Activated naive CD4-positive, alpha-beta T cell treated with anti-CD3 and anti-CD28 coated beads, Interleukin-2, amount 50 U/mL, for 24 hours (primary cell): ENCODE measurements around the gene ZBTB24.

ENCODE experiments used
- H3K27ac Mint-ChIP-seq: one replicate; pipeline ENCODE4 v1.8.0; 2021; ENCODE audit warnings: mild to moderate bottlenecking, mixed read lengths
- H3K27me3 Mint-ChIP-seq: one replicate; pipeline ENCODE4 v1.8.0; 2021; ENCODE audit warnings: mixed read lengths
- H3K36me3 Mint-ChIP-seq: one replicate; pipeline ENCODE4 v1.8.0; 2021; ENCODE audit warnings: mixed read lengths
- H3K4me1 Mint-ChIP-seq: one replicate; pipeline ENCODE4 v1.8.0; 2021; ENCODE audit warnings: mixed read lengths
- H3K4me3 Mint-ChIP-seq: one replicate; pipeline ENCODE4 v1.8.0; 2021; ENCODE audit warnings: mild to moderate bottlenecking, mixed read lengths
- H3K9me3 Mint-ChIP-seq: one replicate; pipeline ENCODE4 v1.8.0; 2021; ENCODE audit warnings: mixed read lengths

Gene ZBTB24

GRCh38 chr6:109508166-109508860 is 25.3 kb upstream of the ZBTB24 start:
- Mint-ChIP-seq H3K27me3 (no peaks in the 10 kb centered on the region), H3K4me1 (peaks cover 3% of the 10 kb centered on the region), H3K27ac (no peak overlapping the region), H3K4me3 (no peak overlapping the region), H3K36me3 (no peaks in the 10 kb centered on the region), H3K9me3 (no peaks in the 10 kb centered on the region)

GRCh38 chr6:109507490-109508072 is 24.6 kb upstream of the ZBTB24 start:
- Mint-ChIP-seq H3K4me1 (peaks cover 3% of the 10 kb centered on the region), H3K9me3 (no peaks in the 10 kb centered on the region), H3K36me3 (no peaks in the 10 kb centered on the region), H3K4me3 (no peak overlapping the region), H3K27ac (no peak overlapping the region), H3K27me3 (no peaks in the 10 kb centered on the region)

- H3K27me3 Mint-ChIP-seq = no peaks in the 10 kb centered on the region
- H3K36me3 Mint-ChIP-seq = no peaks in the 10 kb centered on the region
- peaks cover 3% of the 10 kb centered on the region for H3K4me1 Mint-ChIP-seq
- H3K4me3 Mint-ChIP-seq = no peak overlapping the region
- no peak overlapping the region for H3K27ac Mint-ChIP-seq
- H3K9me3 Mint-ChIP-seq = no peaks in the 10 kb centered on the region
Measured at GRCh38 chr6:109506841-109507240, 23.8 kb upstream of the ZBTB24 start.

GRCh38 chr6:109506314-109506713 is 23.3 kb upstream of the ZBTB24 start:
- Mint-ChIP-seq H3K27ac (no peak overlapping the region), H3K4me1 (peaks cover 3% of the 10 kb centered on the region), H3K27me3 (no peaks in the 10 kb centered on the region), H3K4me3 (no peak overlapping the region), H3K9me3 (no peaks in the 10 kb centered on the region), H3K36me3 (no peaks in the 10 kb centered on the region)

GRCh38 chr6:109503327-109504224 is 20.6 kb upstream of the ZBTB24 start:
- Mint-ChIP-seq H3K4me3 (no peak overlapping the region), H3K4me1 (peaks cover 3% of the 10 kb centered on the region), H3K9me3 (no peaks in the 10 kb centered on the region), H3K27ac (no peak overlapping the region), H3K27me3 (no peaks in the 10 kb centered on the region), H3K36me3 (no peaks in the 10 kb centered on the region)

- H3K4me1 Mint-ChIP-seq = peaks cover 14% of the 10 kb centered on the region
- H3K27me3 Mint-ChIP-seq = no peaks in the 10 kb centered on the region
- no peak overlapping the region for H3K4me3 Mint-ChIP-seq
- H3K36me3 Mint-ChIP-seq = no peaks in the 10 kb centered on the region
- H3K9me3 Mint-ChIP-seq = no peaks in the 10 kb centered on the region
- H3K27ac Mint-ChIP-seq = no peak overlapping the region
Measured at GRCh38 chr6:109498936-109499335, 15.9 kb upstream of the ZBTB24 start.

- H3K36me3 Mint-ChIP-seq = no peaks in the 10 kb centered on the region
- peaks cover 17% of the 10 kb centered on the region for H3K4me1 Mint-ChIP-seq
- H3K4me3 Mint-ChIP-seq = no peak overlapping the region
- H3K27ac Mint-ChIP-seq = no peak overlapping the region
- no peaks in the 10 kb centered on the region for H3K9me3 Mint-ChIP-seq
- no peaks in the 10 kb centered on the region for H3K27me3 Mint-ChIP-seq
Measured at GRCh38 chr6:109498052-109498451, 15.0 kb upstream of the ZBTB24 start.

GRCh38 chr6:109496036-109496772 is 13.2 kb upstream of the ZBTB24 start:
- H3K9me3 Mint-ChIP-seq = no peaks in the 10 kb centered on the region
- H3K4me3 Mint-ChIP-seq = no peak overlapping the region
- H3K27ac Mint-ChIP-seq = no peak overlapping the region
- peaks cover 25% of the 10 kb centered on the region for H3K4me1 Mint-ChIP-seq
- no peaks in the 10 kb centered on the region for H3K36me3 Mint-ChIP-seq
- no peaks in the 10 kb centered on the region for H3K27me3 Mint-ChIP-seq

GRCh38 chr6:109493865-109494264 is 10.8 kb upstream of the ZBTB24 start:
- Mint-ChIP-seq H3K9me3 (no peaks in the 10 kb centered on the region), H3K27me3 (no peaks in the 10 kb centered on the region), H3K36me3 (no peaks in the 10 kb centered on the region), H3K4me3 (no peak overlapping the region), H3K4me1 (peaks cover 35% of the 10 kb centered on the region), H3K27ac (peak overlapping the region; percentile 17)

GRCh38 chr6:109491207-109491938 is 8.4 kb upstream of the ZBTB24 start:
- no peaks in the 10 kb centered on the region for H3K9me3 Mint-ChIP-seq
- H3K4me1 Mint-ChIP-seq = peaks cover 25% of the 10 kb centered on the region
- H3K36me3 Mint-ChIP-seq = no peaks in the 10 kb centered on the region
- H3K27ac Mint-ChIP-seq = peak overlapping the region; percentile 5
- H3K27me3 Mint-ChIP-seq = no peaks in the 10 kb centered on the region
- H3K4me3 Mint-ChIP-seq = no peak overlapping the region

- H3K4me3 Mint-ChIP-seq = no peak overlapping the region
- H3K9me3 Mint-ChIP-seq = no peaks in the 10 kb centered on the region
- peaks cover 26% of the 10 kb centered on the region for H3K4me1 Mint-ChIP-seq
- H3K27ac Mint-ChIP-seq = no peak overlapping the region
- H3K36me3 Mint-ChIP-seq = no peaks in the 10 kb centered on the region
- no peaks in the 10 kb centered on the region for H3K27me3 Mint-ChIP-seq
Measured at GRCh38 chr6:109490713-109491112, 7.7 kb upstream of the ZBTB24 start.

GRCh38 chr6:109488001-109488400 is 5.0 kb upstream of the ZBTB24 start:
- H3K27ac Mint-ChIP-seq = no peak overlapping the region
- no peaks in the 10 kb centered on the region for H3K9me3 Mint-ChIP-seq
- H3K4me1 Mint-ChIP-seq = peaks cover 33% of the 10 kb centered on the region
- H3K36me3 Mint-ChIP-seq = no peaks in the 10 kb centered on the region
- no peaks in the 10 kb centered on the region for H3K27me3 Mint-ChIP-seq
- no peak overlapping the region for H3K4me3 Mint-ChIP-seq

- no peaks in the 10 kb centered on the region for H3K9me3 Mint-ChIP-seq
- H3K27ac Mint-ChIP-seq = peak overlapping the region; percentile 83
- peaks cover 34% of the 10 kb centered on the region for H3K4me1 Mint-ChIP-seq
- no peaks in the 10 kb centered on the region for H3K27me3 Mint-ChIP-seq
- no peak overlapping the region for H3K4me3 Mint-ChIP-seq
- peaks cover 6% of the 10 kb centered on the region for H3K36me3 Mint-ChIP-seq
Measured at GRCh38 chr6:109486068-109486467, 3.0 kb upstream of the ZBTB24 start.

- H3K36me3 Mint-ChIP-seq = peaks cover 10% of the 10 kb centered on the region
- H3K27ac Mint-ChIP-seq = peak overlapping the region; percentile 83
- H3K27me3 Mint-ChIP-seq = no peaks in the 10 kb centered on the region
- H3K9me3 Mint-ChIP-seq = no peaks in the 10 kb centered on the region
- H3K4me3 Mint-ChIP-seq = no peak overlapping the region
- H3K4me1 Mint-ChIP-seq = peaks cover 34% of the 10 kb centered on the region
Measured at GRCh38 chr6:109485266-109485935, 2.4 kb upstream of the ZBTB24 start.
